IPS DF 6.9 (cell line): Measurements from ENCODE around the gene FAM78A.

ENCODE experiments used
- DNase-seq: peaks from one replicate; pipeline ENCODE4 v3.0.0-alpha.2; 2013; ENCODE audit warnings: low read depth, low spot score
- H3K27ac ChIP-seq: one replicate; pipeline ENCODE4 v1.5.1; 2013; ENCODE audit warnings: low read length, control low read depth
- H3K27me3 ChIP-seq: 2 replicates; pipeline ENCODE4 v1.6.1; 2013; ENCODE audit warnings: mild to moderate bottlenecking, low read length; ENCODE audit not compliant: control insufficient read depth, insufficient read depth
- H3K36me3 ChIP-seq: 2 replicates; pipeline ENCODE4 v1.6.1; 2013; ENCODE audit warnings: low read length; ENCODE audit not compliant: control insufficient read depth, insufficient read depth
- H3K4me1 ChIP-seq: 2 replicates; pipeline ENCODE4 v1.6.1; 2013; ENCODE audit warnings: low read length; ENCODE audit not compliant: control insufficient read depth, insufficient read depth
- H3K4me3 ChIP-seq: 2 replicates; pipeline ENCODE4 v1.5.1; 2013; ENCODE audit warnings: mild to moderate bottlenecking, low read length
- H3K9me3 ChIP-seq: 2 replicates; pipeline ENCODE4 v1.6.1; 2013; ENCODE audit warnings: low read length, inconsistent platforms; ENCODE audit not compliant: control insufficient read depth, insufficient read depth
- WGBS: extraction: QIAGEN DNeasy Blood & Tissue Kit; methylation state at CpG from one replicate; pipeline ENCODE4 v1.1.7; 2013; ENCODE audit warnings: mixed read lengths, missing lambda C conversion rate; ENCODE audit not compliant: insufficient read length, insufficient coverage; 5-methylcytosine and 5-hydroxymethylcytosine counted together

The FAM78A gene

DNA sequence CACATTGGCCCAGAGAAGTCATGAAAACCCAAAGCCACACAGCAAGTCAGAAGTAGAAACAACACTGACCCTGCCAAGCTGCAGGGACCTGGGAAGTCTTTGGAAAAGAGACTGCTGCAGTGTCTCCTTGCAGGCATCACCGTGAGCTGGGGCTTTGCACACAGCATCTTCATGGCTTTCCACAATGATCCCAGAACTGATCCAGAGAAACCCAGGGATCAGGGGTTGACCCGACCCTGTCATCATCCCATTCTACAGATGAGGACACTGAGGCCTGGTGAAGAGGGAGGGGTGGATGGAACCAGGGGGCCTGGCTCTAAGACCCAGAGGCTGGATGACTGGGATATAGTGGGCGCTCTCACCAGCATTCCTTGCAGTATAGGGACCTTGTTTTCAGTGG, 4.3 kb upstream of the FAM78A start:
- Histone ChIP-seq H3K36me3 (no peaks in the 10 kb centered on the region; the same call in 1 of the 2 replicates), H3K4me1 (peaks cover 8% of the 10 kb centered on the region), H3K27me3 (peaks cover 13% of the 10 kb centered on the region; the same call in 1 of the 2 replicates), H3K9me3 (no peaks in the 10 kb centered on the region), H3K27ac (no peak overlapping the region), H3K4me3 (no peak overlapping the region)
- WGBS: no CpG with 5 or more reads among the region's 3 CpGs
- no peak for DNase-seq

DNA sequence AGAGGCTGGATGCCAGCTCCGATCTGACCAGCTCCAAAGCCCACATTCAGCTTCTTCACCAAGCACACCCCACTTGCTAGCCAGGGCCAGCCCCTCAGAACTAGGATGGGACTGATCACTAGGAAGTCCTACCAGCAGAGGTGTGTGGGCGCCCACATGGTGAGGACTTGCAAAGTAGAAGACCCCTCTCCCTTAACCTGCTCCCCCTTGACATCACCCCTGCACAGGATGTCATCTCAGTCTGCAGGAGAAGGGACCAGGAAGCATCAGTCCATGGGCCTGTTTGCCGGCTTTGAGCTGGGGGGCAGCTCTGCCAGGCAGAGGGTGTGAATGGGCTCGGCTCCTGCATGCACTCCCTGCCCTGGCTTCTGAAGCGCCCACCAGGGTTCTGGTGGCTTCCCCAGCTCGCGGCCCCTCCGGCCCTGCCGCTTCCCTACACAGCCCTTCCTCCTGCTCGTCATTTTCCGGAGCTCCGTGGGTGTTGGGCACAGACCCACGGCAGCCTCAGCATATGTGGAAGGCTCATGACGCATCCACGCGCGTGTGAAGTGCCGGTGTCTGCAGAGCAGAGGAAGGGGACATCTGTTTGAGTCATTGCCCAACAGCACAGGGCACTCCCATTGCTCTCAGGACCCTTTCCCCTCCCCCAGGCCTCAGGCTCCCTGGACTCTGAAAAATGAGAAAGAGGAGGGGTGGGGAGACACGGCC, 3.7 kb upstream of the FAM78A start:
- Histone ChIP-seq H3K9me3 (no peaks in the 10 kb centered on the region), H3K27ac (no peak overlapping the region), H3K27me3 (peaks cover 13% of the 10 kb centered on the region; the same call in 1 of the 2 replicates), H3K4me1 (peaks cover 8% of the 10 kb centered on the region), H3K4me3 (no peak overlapping the region), H3K36me3 (no peaks in the 10 kb centered on the region; the same call in 1 of the 2 replicates)
- DNase-seq: no peak
- WGBS: no CpG with 5 or more reads among the region's 19 CpGs

DNA sequence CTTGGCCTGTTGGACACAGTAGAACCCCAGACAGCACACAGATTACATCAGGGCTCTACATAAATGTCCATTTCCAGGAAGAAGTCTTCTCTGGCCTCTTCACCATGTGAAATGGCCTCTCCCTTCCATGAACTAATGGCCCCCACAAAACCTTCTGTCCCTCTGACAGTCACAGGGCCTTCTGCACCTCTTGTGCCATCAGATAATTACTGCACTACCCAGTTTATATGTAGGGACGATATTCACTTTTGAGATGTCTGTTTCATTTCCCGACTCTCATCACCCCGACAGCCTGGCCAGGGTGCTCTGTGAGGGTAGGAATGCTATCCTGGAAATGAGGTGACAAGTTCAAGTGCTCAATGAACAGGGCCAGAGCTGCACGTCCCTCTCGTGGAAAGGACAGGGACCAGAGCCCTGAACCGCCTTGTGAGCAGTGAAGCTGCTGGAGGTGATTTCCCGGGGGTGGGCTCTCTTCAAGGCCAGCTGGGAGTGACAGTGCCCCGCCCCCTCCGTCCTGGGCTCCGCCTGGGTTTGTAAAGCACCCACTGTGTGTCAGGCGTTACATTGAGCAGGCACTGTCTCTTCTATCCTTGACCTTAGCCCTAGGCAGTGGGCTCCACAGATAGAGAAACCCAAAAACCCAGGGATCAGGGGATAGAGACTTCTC, 3.0 kb upstream of the FAM78A start:
- Histone ChIP-seq H3K36me3 (no peaks in the 10 kb centered on the region; the same call in 1 of the 2 replicates), H3K27ac (no peak overlapping the region), H3K27me3 (peaks cover 13% of the 10 kb centered on the region; the same call in 1 of the 2 replicates), H3K9me3 (no peaks in the 10 kb centered on the region), H3K4me1 (peaks cover 8% of the 10 kb centered on the region), H3K4me3 (no peak overlapping the region)
- WGBS: no CpG with 5 or more reads among the region's 11 CpGs
- no peak for DNase-seq

GRCh38 chr9:131278702-131279111, 2.4 kb upstream of the FAM78A start:
- H3K36me3 ChIP-seq: no peaks in the 10 kb centered on the region; the same call in 1 of the 2 replicates
- WGBS: no CpG with 5 or more reads among the region's 10 CpGs
- no peaks in the 10 kb centered on the region for H3K9me3 ChIP-seq
- no peak for DNase-seq
- H3K4me3 ChIP-seq: no peak overlapping the region
- no peak overlapping the region for H3K27ac ChIP-seq
- peaks cover 13% of the 10 kb centered on the region; the same call in 1 of the 2 replicates for H3K27me3 ChIP-seq
- H3K4me1 ChIP-seq: peaks cover 8% of the 10 kb centered on the region

DNA sequence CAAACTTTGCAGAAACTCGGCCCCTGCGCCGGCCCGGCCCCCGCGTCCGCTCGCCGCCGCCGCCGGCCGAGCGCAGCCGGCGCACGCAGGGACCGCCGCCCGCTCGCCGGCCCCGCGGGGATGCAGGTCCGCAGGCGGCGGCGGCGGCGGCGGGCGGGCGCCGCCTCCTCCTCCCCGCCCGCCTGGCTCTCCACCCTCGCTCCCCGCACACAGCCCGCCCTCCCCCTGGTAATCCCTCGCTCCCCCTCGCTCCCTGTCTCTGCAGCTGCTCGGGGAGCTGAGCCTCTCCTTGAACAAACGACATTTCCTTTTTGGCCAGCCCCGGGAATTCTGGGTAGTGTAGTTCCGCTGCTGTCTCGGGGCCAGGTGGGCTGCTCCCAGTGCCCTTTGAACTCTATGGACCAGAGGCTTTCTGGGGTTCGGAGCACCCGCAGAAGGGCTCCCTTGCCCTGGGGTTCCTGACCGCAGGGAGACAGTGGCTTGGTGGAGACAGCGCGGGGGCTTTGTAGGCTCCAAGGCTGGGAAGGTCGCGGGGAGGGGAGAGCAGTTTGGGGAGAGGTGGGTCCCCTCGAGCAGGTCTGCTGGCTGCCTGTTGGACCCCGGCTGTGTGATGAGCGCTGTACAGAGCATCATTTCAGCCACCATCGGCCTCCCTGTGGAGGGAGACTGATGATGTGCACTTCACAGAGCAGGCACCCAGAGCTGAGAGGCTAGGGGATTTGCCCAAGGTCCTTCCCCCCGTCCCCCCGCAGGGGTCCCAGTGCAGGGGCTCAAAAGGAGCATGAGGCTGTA, 1.8 kb upstream of the FAM78A start:
- Histone ChIP-seq H3K4me1 (peaks cover 5% of the 10 kb centered on the region), H3K9me3 (no peaks in the 10 kb centered on the region), H3K36me3 (no peaks in the 10 kb centered on the region; the same call in 1 of the 2 replicates), H3K27me3 (peaks cover 13% of the 10 kb centered on the region; the same call in 1 of the 2 replicates), H3K4me3 (peak overlapping the region; percentile 52; the same call in 1 of the 2 replicates), H3K27ac (no peak overlapping the region)
- WGBS: no CpG with 5 or more reads among the region's 59 CpGs
- peak; percentile 74 for DNase-seq

DNA sequence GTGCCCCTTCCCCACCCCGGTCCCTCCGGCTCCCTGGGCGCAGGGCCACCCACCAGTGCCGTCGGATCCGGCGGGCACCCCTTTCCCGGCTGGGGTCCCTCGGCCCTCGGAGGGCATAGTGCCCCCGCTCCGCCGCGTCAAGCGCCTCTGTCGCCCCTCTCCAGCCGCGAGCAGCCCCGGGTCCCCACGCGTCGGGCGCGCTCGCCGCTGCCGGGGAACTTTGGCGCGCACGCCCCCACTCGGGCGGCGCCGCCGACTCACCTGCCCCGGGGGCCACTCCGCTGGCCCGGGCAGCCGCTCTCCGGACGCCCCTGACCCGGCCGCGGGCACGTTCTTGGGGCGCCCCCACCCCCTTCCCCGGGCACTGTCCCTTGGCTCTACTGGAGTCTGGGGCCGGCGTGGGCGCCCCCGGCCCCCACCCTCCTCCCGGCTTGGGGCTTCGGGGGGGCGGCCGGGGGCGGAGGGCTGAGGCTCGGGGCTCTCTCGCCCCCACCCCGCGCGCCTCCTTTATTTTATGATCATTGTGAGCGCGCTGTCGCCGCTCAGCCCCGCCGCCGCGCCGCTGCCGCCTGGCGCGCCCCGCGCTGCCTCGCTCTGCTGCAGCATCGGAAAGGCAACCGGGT, 1.1 kb upstream of the FAM78A start:
- no peaks in the 10 kb centered on the region; the same call in 1 of the 2 replicates for H3K36me3 ChIP-seq
- no peaks in the 10 kb centered on the region for H3K9me3 ChIP-seq
- peak overlapping the region; percentile 52 for H3K4me3 ChIP-seq
- DNase-seq: no peak
- H3K4me1 ChIP-seq: peaks cover 5% of the 10 kb centered on the region
- no peak overlapping the region for H3K27ac ChIP-seq
- no CpG with 5 or more reads among the region's 78 CpGs for WGBS
- peaks cover 13% of the 10 kb centered on the region; the same call in 1 of the 2 replicates for H3K27me3 ChIP-seq

DNA sequence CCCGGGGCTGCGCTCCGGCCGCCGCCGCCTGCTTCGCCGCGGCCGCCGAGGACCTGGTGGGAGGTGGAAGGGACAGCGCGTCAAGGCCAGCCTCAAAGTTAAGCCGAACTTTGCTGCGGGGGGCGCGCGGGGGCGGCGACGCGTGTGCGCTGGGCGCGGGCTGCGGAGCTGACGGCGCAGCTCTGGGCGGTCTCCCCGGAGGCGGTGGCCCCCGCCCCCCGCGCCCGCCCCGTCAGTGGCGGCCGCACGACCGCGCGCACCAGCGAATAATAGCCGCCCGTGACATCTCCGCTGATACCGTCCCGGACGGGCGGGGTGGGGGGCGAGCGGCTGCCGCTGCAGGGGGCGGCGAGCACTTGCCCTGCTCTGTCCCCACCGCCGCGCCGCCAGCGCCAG, 579 bp upstream of the FAM78A start:
- no CpG with 5 or more reads among the region's 60 CpGs for WGBS
- peak overlapping the region; percentile 52; the same call in 1 of the 2 replicates for H3K4me3 ChIP-seq
- H3K4me1 ChIP-seq: peaks cover 3% of the 10 kb centered on the region; the same call in 1 of the 2 replicates
- no peaks in the 10 kb centered on the region; the same call in 1 of the 2 replicates for H3K36me3 ChIP-seq
- no peaks in the 10 kb centered on the region for H3K9me3 ChIP-seq
- H3K27me3 ChIP-seq: peaks cover 8% of the 10 kb centered on the region; the same call in 1 of the 2 replicates
- no peak overlapping the region for H3K27ac ChIP-seq
- no peak for DNase-seq

DNA sequence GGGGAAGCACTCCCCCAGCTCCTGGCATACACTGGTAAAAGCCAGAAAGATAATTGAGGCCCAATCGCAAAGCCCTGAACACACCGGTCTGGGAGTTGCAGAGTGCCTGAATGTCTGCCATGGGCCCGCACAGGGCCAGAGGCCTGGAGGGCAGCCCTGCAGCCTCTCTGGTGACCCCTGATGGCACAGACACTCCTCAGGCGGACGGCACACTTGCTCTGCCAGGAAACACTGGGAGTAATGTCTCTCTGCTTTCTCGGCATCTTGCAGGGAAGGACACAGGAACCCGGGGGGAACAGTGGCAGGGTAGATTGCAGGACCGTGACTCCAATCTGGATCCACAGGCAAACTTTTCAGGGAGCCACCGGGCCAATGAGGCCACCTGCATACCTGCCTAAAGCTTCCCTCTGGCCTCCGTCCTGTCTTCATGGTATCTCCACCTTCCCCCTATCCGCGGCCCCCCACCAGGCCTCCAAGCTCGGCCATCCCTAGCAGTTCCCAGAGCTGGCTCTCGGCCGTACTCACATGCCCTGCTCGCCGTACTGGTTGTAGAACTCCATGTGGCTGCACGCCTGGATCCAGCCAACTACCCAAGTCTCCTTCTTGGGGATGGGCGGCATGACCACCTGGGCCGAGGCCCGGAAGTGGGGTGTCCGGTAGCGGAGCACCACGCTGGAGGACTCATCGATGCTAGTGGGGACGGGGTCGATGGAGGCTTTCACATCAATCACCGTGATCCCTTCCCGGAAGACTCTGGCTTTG, 797 bp downstream of the FAM78A start:
- no peaks in the 10 kb centered on the region for H3K9me3 ChIP-seq
- H3K4me3 ChIP-seq: no peak overlapping the region
- no peak overlapping the region for H3K27ac ChIP-seq
- H3K27me3 ChIP-seq: peaks cover 8% of the 10 kb centered on the region; the same call in 1 of the 2 replicates
- DNase-seq: no peak
- no peaks in the 10 kb centered on the region; the same call in 1 of the 2 replicates for H3K36me3 ChIP-seq
- WGBS: no CpG with 5 or more reads among the region's 29 CpGs
- H3K4me1 ChIP-seq: peaks cover 3% of the 10 kb centered on the region; the same call in 1 of the 2 replicates

DNA sequence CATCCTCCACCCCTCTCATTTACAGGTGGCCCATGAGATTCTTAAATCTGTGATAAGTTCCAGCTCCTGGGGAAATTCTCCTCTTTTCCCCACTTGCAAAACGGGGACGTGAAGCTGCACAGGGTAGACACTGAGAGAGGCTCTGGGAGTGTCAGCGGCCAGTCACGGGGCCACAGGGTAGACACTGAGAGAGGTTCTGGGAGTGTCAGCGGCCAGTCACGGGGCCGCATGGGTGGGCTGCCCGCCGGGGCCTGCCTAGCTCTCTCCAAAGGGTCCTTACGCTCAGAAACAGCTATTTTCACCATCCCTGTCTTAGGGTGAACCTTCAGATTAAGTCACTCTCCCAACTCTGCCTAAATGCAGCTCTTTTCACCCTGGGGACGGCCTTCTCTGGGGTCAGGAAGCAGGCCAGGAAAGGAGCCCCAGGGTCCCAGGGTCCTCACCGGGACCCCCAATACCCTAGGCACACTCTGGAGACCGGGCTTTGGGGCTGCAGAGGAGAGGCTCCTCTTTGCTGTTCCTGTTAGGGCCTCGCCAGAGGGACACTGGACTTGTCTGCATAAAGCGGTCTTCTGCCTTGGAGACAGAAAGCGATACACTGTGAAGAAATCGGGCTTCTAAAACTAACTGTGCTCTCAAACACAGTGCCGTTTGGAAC, 1.5 kb downstream of the FAM78A start:
- H3K27ac ChIP-seq: no peak overlapping the region
- no peaks in the 10 kb centered on the region; the same call in 1 of the 2 replicates for H3K36me3 ChIP-seq
- DNase-seq: no peak
- WGBS: no CpG with 5 or more reads among the region's 18 CpGs
- H3K4me3 ChIP-seq: no peak overlapping the region
- peaks cover 8% of the 10 kb centered on the region; the same call in 1 of the 2 replicates for H3K27me3 ChIP-seq
- peaks cover 2% of the 10 kb centered on the region; the same call in 1 of the 2 replicates for H3K4me1 ChIP-seq
- H3K9me3 ChIP-seq: no peaks in the 10 kb centered on the region
